ENCODE measurements around the gene TPRN. TPM values are rescaled to one million over a fixed set of nuclear protein-coding genes. Genes with fewer than 3 reads are reported as not detected.

TPRN gene
- total and polyA plus RNA-seq, 7 experiments from 2014 or later = 0.35 to 13.5 (median 7.4) TPM

DNA sequence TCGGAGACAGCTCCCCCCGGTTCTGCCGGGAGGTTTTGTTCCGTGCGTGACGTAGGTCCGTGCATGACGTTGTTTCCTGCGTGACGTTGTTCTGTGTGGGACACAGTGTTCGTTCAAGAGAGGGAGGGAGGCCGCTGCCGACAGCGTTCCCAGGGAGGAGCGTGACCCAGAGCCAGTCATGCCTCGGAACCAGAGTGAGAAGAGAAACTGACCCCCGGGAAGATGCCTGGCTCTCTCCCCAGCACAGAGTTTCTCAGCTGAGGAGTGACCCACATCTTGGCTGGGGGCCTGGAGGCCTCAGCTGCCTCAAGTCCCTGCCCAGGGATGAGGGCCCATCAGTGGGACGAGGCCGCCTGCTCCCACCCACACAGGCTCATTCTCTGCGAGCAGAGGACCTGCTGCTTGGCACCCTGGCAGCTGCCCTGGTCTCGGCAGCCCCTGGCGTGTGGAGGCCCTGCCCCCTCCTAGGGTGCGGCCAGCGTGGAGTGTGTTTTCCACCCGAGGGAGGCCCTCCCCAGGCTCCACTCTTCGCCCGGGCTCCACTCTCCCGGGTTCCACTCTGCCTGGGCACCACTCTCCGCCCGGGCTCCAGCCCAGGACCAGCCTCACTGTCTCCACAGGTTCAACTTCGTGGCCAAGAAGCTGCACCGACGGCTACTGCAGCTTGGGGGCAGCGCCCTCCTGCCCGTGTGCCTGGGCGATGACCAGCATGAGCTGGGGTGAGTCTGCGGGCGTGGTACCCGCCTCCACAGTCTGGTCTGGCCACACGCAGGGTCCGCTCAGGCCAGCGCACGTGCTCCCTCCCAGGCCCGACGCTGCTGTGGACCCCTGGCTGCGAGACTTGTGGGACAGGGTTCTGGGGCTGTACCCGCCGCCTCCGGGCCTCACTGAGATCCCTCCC lies 12.9 kb upstream of the TPRN start:
- Mint-ChIP-seq H3K27ac (peak overlapping the region in 1 of 9 donors; percentile 38), H3K4me3 (no peak overlapping the region), H3K4me1 (peaks cover 0 to 7% (median under 1%) of the 10 kb centered on the region in 7 donors), H3K27me3 (no peaks in the 10 kb centered on the region), H3K36me3 (peaks cover 0 to 4% (median 0%) of the 10 kb centered on the region in 5 donors), H3K9me3 (no peaks in the 10 kb centered on the region)
- Histone ChIP-seq H3K4me1 (ENCODE audit: control insufficient read depth in 2 of 2, insufficient read depth in 2 of 2, low read length in 2 of 2) (no peaks in the 10 kb centered on the region), H3K9me3 (ENCODE audit: control insufficient read depth in 2 of 3, low read length in 3 of 3) (no peaks in the 10 kb centered on the region), H3K36me3 (ENCODE audit: control insufficient read depth in 2 of 3, insufficient read depth in 3 of 3, low read length in 3 of 3) (peaks cover 0 to 39% (median 0%) of the 10 kb centered on the region in 3 experiments), H3K27ac (ENCODE audit: low read depth, low read length) (no peak overlapping the region), H3K4me3 (ENCODE audit: low read length) (no peak overlapping the region), H3K27me3 (ENCODE audit: control insufficient read depth in 2 of 2, insufficient read depth in 2 of 2, low read length in 2 of 2) (no peaks in the 10 kb centered on the region)
- DNase-seq (no peak), ATAC-seq (no peak)
- ChIA-PET POLR2A (interaction anchor here (1.3 to 1.4 kb wide), 2 partner anchors 23 to 24 kb away, joined by 3 read pairs; partner anchors contain the start of gene SSNA1), CTCF (no interaction called here)
- intact Hi-C loops (cut with micrococcal nuclease) = no loop called here

DNA sequence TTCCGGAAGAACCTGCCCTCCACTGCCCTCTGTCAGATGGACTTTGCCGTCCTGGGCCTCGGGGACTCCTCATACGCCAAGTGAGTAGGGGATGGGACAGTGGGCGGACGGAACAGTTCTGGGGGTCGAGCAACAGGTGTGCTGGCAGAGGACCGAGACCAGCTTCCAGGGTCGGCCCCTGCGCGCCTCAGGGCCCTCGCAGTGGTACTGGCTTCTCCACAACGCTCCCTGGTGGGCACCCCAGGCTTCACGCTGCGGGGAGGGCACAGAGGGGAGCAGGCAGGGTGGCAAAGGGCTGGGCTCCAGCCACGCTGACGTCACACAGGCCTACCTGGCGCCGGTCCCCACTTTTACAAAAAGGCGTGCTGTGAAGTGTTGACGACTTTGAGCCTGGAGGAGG lies 12.0 kb upstream of the TPRN start:
- ChIA-PET POLR2A (interaction anchor here (0.9 kb wide), 1 partner anchor 11 kb away, joined by 4 read pairs; no protein-coding TSS in a partner anchor), CTCF (no interaction called here)

DNA sequence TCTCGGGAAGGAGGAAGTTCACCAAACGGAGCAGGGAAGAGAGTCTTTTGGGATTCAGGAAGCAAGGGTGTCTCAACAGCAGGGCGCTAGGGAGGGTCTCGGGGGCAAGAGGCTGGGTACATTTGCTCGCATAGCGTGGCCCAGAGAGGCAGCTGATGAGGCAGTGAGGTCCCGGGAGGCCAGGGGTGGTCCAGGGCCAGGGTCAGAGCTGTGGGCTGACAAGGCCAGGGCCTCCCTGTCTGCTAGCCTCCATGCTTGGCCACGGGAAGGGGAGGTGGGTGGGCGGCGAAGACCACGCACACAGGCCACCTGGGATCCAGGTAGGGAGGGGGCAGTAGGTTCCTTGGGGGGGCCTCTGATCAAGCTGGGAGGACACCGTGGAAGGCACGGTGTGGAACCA lies 11.0 kb upstream of the TPRN start:
- intact Hi-C loops (cut with micrococcal nuclease) = no loop called here
- no peak for ATAC-seq
- Mint-ChIP-seq H3K4me1 (peaks cover 11 to 20% (median 14%) of the 10 kb centered on the region in 7 donors), H3K4me3 (no peak overlapping the region), H3K27ac (no peak overlapping the region), H3K27me3 (no peaks in the 10 kb centered on the region), H3K36me3 (peaks cover 0 to 7% (median 4%) of the 10 kb centered on the region in 5 donors), H3K9me3 (peaks cover 0 to 3% (median 0%) of the 10 kb centered on the region in 11 donors)
- no peak overlapping the region for H3K4me3 ChIP-seq (ENCODE audit: low read length)
- H3K36me3 ChIP-seq (ENCODE audit: control insufficient read depth in 2 of 3, insufficient read depth in 3 of 3, low read length in 3 of 3) = peaks cover 0 to 37% (median 0%) of the 10 kb centered on the region in 3 experiments
- POLR2A ChIA-PET = interaction anchor here (0.9 kb wide), 1 partner anchor 10 kb away, joined by 4 read pairs; no protein-coding TSS in a partner anchor
- no peaks in the 10 kb centered on the region for H3K27me3 ChIP-seq (ENCODE audit: control insufficient read depth in 2 of 2, insufficient read depth in 2 of 2, low read length in 2 of 2)
- DNase-seq = no peak
- no peaks in the 10 kb centered on the region for H3K9me3 ChIP-seq (ENCODE audit: control insufficient read depth in 2 of 3, low read length in 3 of 3)
- H3K27ac ChIP-seq (ENCODE audit: low read depth, low read length) = no peak overlapping the region
- CTCF ChIA-PET = no interaction called here
- peaks cover 2 to 5% of the 10 kb centered on the region in 2 donors for H3K4me1 ChIP-seq (ENCODE audit: control insufficient read depth in 2 of 2, insufficient read depth in 2 of 2, low read length in 2 of 2)

More for the DNA sequence above, 12.0 kb upstream of the TPRN start:
- Mint-ChIP-seq H3K9me3 (no peaks in the 10 kb centered on the region), H3K4me1 (peaks cover 1 to 10% (median 4%) of the 10 kb centered on the region in 7 donors), H3K27me3 (no peaks in the 10 kb centered on the region), H3K4me3 (no peak overlapping the region), H3K36me3 (peaks cover 0 to 4% (median 0%) of the 10 kb centered on the region in 5 donors), H3K27ac (no peak overlapping the region)
- no peak for DNase-seq
- intact Hi-C loops (cut with micrococcal nuclease) = no loop called here
- H3K9me3 ChIP-seq (ENCODE audit: control insufficient read depth in 2 of 3, low read length in 3 of 3) = no peaks in the 10 kb centered on the region
- H3K27me3 ChIP-seq (ENCODE audit: control insufficient read depth in 2 of 2, insufficient read depth in 2 of 2, low read length in 2 of 2) = no peaks in the 10 kb centered on the region
- H3K36me3 ChIP-seq (ENCODE audit: control insufficient read depth in 2 of 3, insufficient read depth in 3 of 3, low read length in 3 of 3) = peaks cover 0 to 39% (median 0%) of the 10 kb centered on the region in 3 experiments
- no peak overlapping the region for H3K4me3 ChIP-seq (ENCODE audit: low read length)
- H3K27ac ChIP-seq (ENCODE audit: low read depth, low read length) = no peak overlapping the region
- ATAC-seq = no peak
- H3K4me1 ChIP-seq (ENCODE audit: control insufficient read depth in 2 of 2, insufficient read depth in 2 of 2, low read length in 2 of 2) = no peaks in the 10 kb centered on the region

DNA sequence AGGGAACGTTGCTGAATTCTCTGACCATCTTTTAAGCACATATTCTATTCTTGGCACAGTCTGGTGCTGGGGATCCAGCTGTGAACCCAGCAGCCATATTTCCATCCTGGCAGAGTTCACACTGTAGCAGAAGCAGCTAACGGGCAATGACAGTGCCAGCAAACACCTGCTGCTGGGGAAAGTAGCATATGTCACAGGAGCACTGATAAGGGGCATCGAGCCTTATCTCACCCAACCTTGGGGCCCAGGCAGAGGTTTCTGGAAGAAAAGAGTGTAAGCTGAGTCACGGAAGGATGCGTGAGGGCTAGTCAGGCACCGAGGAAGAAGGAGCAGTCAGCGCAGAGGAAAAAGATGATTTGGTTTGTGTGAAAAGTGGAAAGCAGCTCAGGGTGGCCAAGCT lies 6.1 kb upstream of the TPRN start:
- Histone ChIP-seq H3K9me3 (ENCODE audit: control insufficient read depth in 2 of 3, low read length in 3 of 3) (no peaks in the 10 kb centered on the region), H3K36me3 (ENCODE audit: control insufficient read depth in 2 of 3, insufficient read depth in 3 of 3, low read length in 3 of 3) (peaks cover 0 to 15% (median 0%) of the 10 kb centered on the region in 3 experiments), H3K27ac (ENCODE audit: low read depth, low read length) (peak overlapping the region; percentile 96), H3K4me3 (ENCODE audit: low read length) (peak overlapping the region; percentile 98), H3K27me3 (ENCODE audit: control insufficient read depth in 2 of 2, insufficient read depth in 2 of 2, low read length in 2 of 2) (no peaks in the 10 kb centered on the region), H3K4me1 (ENCODE audit: control insufficient read depth in 2 of 2, insufficient read depth in 2 of 2, low read length in 2 of 2) (peaks cover 26 to 30% of the 10 kb centered on the region in 2 donors)
- ChIA-PET CTCF (no interaction called here), POLR2A (interaction anchor here (1.4 to 9.0 kb wide), 3 partner anchors 16 to 30 kb away, joined by 3 to 136 read pairs (median 42); partner anchors contain the start of genes ANAPC2, CYSRT1, RNF208 and SSNA1)
- DNase-seq (no peak), ATAC-seq (no peak)
- Mint-ChIP-seq H3K9me3 (peaks cover 0 to 7% (median 0%) of the 10 kb centered on the region in 11 donors), H3K36me3 (peaks cover 0 to 7% (median 2%) of the 10 kb centered on the region in 5 donors), H3K4me3 (peak overlapping the region; percentile 86 to 95 (median 92)), H3K27me3 (no peaks in the 10 kb centered on the region), H3K27ac (peak overlapping the region; percentile 81 to 97 (median 90)), H3K4me1 (peaks cover 26 to 49% (median 37%) of the 10 kb centered on the region in 7 donors)
- intact Hi-C loops (cut with micrococcal nuclease) = loop anchor here in 1 of 2 donors (10.0 kb wide), 1 partner anchor 262 kb away; the partner anchor contains the start of genes C8G and FBXW5

DNA sequence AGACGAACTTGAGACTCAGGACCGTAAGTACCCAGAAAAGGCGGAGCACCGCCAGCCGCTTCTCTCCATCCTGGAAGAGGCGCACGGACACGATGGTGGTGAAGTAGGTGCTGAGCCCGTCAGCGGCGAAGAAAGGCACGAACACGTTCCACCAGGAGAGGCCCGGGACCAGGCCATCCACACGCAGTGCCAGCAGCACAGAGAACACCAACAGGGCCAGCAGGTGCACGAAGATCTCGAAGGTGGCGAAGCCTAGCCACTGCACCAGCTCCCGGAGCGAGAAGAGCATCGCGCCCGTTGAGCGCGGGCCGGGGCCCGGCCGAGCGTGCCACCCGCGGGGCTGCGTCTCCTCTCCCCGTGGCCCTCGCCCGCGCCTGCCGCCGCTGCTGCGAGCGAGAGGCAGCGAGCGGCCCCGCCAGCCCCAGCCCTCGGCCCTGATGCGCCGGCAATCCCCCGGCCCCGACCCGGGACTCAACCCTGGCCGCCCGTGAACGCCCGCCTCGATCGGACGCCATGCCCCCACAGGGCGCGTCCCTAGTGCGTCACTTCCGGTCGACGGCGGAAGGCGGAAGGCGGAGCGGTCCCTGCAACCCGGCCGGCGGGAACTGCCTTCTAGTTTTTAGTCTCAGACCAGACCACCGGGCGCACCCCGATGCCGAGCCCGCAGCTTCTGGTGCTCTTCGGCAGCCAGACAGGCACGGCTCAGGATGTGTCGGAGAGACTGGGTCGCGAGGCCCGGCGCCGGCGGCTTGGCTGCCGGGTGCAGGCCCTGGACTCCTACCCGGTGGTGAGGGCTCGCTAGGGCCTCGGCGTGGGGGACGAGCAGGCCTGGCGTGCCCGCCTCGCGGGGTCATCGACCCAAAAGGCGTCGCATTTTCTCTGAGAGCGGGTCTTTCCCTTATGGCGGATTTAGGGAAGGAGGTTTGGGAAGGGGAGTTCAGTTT lies 4.9 kb upstream of the TPRN start, which contains the start of the genes NDOR1 and TMEM203:
Gene NDOR1, plus strand, starts transcription at position 575 of the 944 bp plus-strand sequence. Its CDS starts 78 bp downstream, at position 653.
Gene TMEM203, minus strand, starts transcription at position 523 of the 944 bp plus-strand sequence. Its CDS starts 234 bp downstream, at position 289.
- H3K36me3 Mint-ChIP-seq = peaks cover 0 to 7% (median 2%) of the 10 kb centered on the region in 5 donors
- H3K4me3 Mint-ChIP-seq = peak within 1 kb of the TSS; percentile 90 to 95 (median 92)
- peak; percentile 60 for ATAC-seq
- H3K27me3 Mint-ChIP-seq = no peaks in the 10 kb centered on the region
- POLR2A ChIA-PET = interaction anchor here (1.2 to 9.0 kb wide), 8 partner anchors 9 to 78 kb away, joined by 3 to 136 read pairs (median 6); partner anchors contain the start of genes ANAPC2, CYSRT1, RNF208 and SSNA1
- peak within 1 kb of the TSS; percentile 96 for H3K27ac ChIP-seq (ENCODE audit: low read depth, low read length)
- H3K9me3 ChIP-seq (ENCODE audit: control insufficient read depth in 2 of 3, low read length in 3 of 3) = no peaks in the 10 kb centered on the region
- H3K36me3 ChIP-seq (ENCODE audit: control insufficient read depth in 2 of 3, insufficient read depth in 3 of 3, low read length in 3 of 3) = peaks cover 0 to 15% (median 0%) of the 10 kb centered on the region in 3 experiments
- intact Hi-C loops (cut with micrococcal nuclease) = loop anchor here (1.0 to 10.0 kb wide), 7 partner anchors 17 to 261 kb away; partner anchors contain the start of genes ANAPC2 (in 2 of the 2), SSNA1 (in 2 of the 2), TUBB4B (in 2 of the 2) and C8G (in 1 of the 2)
- peak within 1 kb of the TSS; percentile 87 to 97 (median 93) for H3K27ac Mint-ChIP-seq
- H3K4me1 Mint-ChIP-seq = peaks cover 30 to 57% (median 41%) of the 10 kb centered on the region in 7 donors
- CTCF ChIA-PET = interaction anchor here (0.7 to 2.1 kb wide), 2 partner anchors 30 to 110 kb away, joined by 3 to 6 read pairs; no protein-coding TSS in a partner anchor
- peak; percentile 84 to 98 (median 91) for DNase-seq
- no peaks in the 10 kb centered on the region for H3K27me3 ChIP-seq (ENCODE audit: control insufficient read depth in 2 of 2, insufficient read depth in 2 of 2, low read length in 2 of 2)
- peaks cover 32 to 35% of the 10 kb centered on the region in 2 donors for H3K4me1 ChIP-seq (ENCODE audit: control insufficient read depth in 2 of 2, insufficient read depth in 2 of 2, low read length in 2 of 2)
- H3K9me3 Mint-ChIP-seq = peaks cover 0 to 7% (median 0%) of the 10 kb centered on the region in 11 donors
- H3K4me3 ChIP-seq (ENCODE audit: low read length) = peak within 1 kb of the TSS; percentile 98

Measured in naive thymus-derived CD4-positive, alpha-beta T cell (primary cell).